A549 (cell line): Measurements from ENCODE around the gene CYP4F8. TPM values are rescaled to one million over a fixed set of nuclear protein-coding genes. Genes with fewer than 3 reads are reported as not detected.
"Not testable (repeated sequence)": the region's sequence is repeated elsewhere in the genome, so short reads cannot be mapped to it uniquely, and the experiment has no call there.

Experiments used
- ATAC-seq, 2 experiments: fragments of 200-7000 bp in 1 of 2; fragments of >200 bp in 1 of 2; cut with Nextera tagmentation in 1 of 2; cut with Tn5 transposase in 1 of 2; 3 replicates each; pipeline versions ENCODE4 v1.8.0 to v1.9.1; 2018 to 2020; ENCODE audit warnings: mild to moderate bottlenecking in 1 of 2, moderate library complexity in 1 of 2
- CTCF ChIA-PET: fragments of 300-600 bp; sonication (Branson Sonifier 250); formaldehyde crosslinking; extraction: SDS; loops from one replicate; lab custom pipeline; 2021; ENCODE audit warnings: antibody characterized with exemption, inconsistent platforms; lab: Yijun Ruan, JAX
- POLR2A ChIA-PET: fragments of 350-600 bp; formaldehyde crosslinking; extraction: SDS; loops from one replicate; lab custom pipeline; 2021; ENCODE audit warnings: antibody characterized with exemption, inconsistent platforms; lab: Yijun Ruan, JAX
- DNase-seq, 2 experiments: peaks; one replicate each; pipeline versions ENCODE4 v3.0.0 to v3.0.0-alpha.2; 2011 to 2016; ENCODE audit warnings: low read depth in 1 of 2, low spot score in 1 of 2
- FAIRE-seq: peaks from 2 replicates; lab custom pipeline; 2011; peaks lifted over from hg19 to GRCh38; lab: Jason Lieb, UNC
- H3K27ac ChIP-seq, 2 experiments: fragments of >200 bp; sonication (Bioruptor Twin); formaldehyde crosslinking; 3 replicates each; pipeline ENCODE4 v1.5.1; 2016 to 2017
- H3K4me1 ChIP-seq: fragments of >200 bp; sonication (Bioruptor Twin); formaldehyde crosslinking; 3 replicates; pipeline ENCODE4 v1.6.1; 2016
- H3K4me2 ChIP-seq: fragments of >200 bp; sonication (Bioruptor Twin); formaldehyde crosslinking; 3 replicates; pipeline ENCODE4 v1.6.1; 2016
- H3K4me3 ChIP-seq: fragments of >200 bp; sonication (Bioruptor Twin); formaldehyde crosslinking; 3 replicates; pipeline ENCODE4 v1.5.1; 2016
- H3K9me3 ChIP-seq: fragments of >200 bp; sonication (Bioruptor Twin); formaldehyde crosslinking; 3 replicates; pipeline ENCODE4 v1.6.1; 2016
- CBX2 ChIP-seq: fragments of 200-600 bp; sonication (generic); IDR thresholded peaks from 2 replicates; pipeline ENCODE4 v1.6.1; 2016; ENCODE audit warnings: low read depth, mild to moderate bottlenecking, borderline replicate concordance
- CBX8 ChIP-seq: fragments of 200-600 bp; sonication (generic); IDR thresholded peaks from 2 replicates; pipeline ENCODE4 v1.6.1; 2016
- CHD4 ChIP-seq: fragments of 200-600 bp; sonication (generic); IDR thresholded peaks from 2 replicates; pipeline ENCODE4 v1.6.1; 2016; ENCODE audit warnings: antibody characterized with exemption, mild to moderate bottlenecking, borderline replicate concordance
- EHF ChIP-seq: fragments of 250-450 bp; sonication (Bioruptor Pico); IDR thresholded peaks from 2 replicates; pipeline ENCODE4 v1.5.0; 2020; ENCODE audit warnings: mild to moderate bottlenecking
- EP300 ChIP-seq, 2 experiments: fragments of >200 bp; sonication (Bioruptor Twin); formaldehyde crosslinking; IDR thresholded peaks; 2 replicates in 1 of 2; 3 replicates in 1 of 2; pipeline ENCODE4 v1.6.1; 2016 to 2017
- HOXA7 ChIP-seq: fragments of 250-450 bp; sonication (Bioruptor Pico); IDR thresholded peaks from 2 replicates; pipeline ENCODE4 v1.5.0; 2020; ENCODE audit warnings: mild to moderate bottlenecking, moderate library complexity
- JUN ChIP-seq, 2 experiments: fragments of >200 bp; sonication (Bioruptor Twin); formaldehyde crosslinking; IDR thresholded peaks; 2 replicates in 1 of 2; 3 replicates in 1 of 2; pipeline ENCODE4 v1.6.1; 2016 to 2017
- MAFK ChIP-seq: fragments of 450-650 bp; IDR thresholded peaks from 2 replicates; pipeline ENCODE4 v1.6.1; 2014; ENCODE audit not compliant: partially characterized antibody
- MAZ ChIP-seq: fragments of 150-350 bp; IDR thresholded peaks from 2 replicates; pipeline ENCODE4 v1.6.1; 2014; ENCODE audit warnings: antibody characterized with exemption, low read depth, low read length, borderline replicate concordance
- NR3C1 ChIP-seq: fragments of >200 bp; sonication (Bioruptor Twin); formaldehyde crosslinking; IDR thresholded peaks from 3 replicates; pipeline ENCODE4 v1.6.1; 2017
- POLR2A ChIP-seq: IDR thresholded peaks from 2 replicates; pipeline ENCODE4 v1.6.1; 2012; ENCODE audit warnings: mild to moderate bottlenecking, low read length
- RNF2 ChIP-seq: fragments of 200-600 bp; sonication (generic); IDR thresholded peaks from 2 replicates; pipeline ENCODE4 v1.6.1; 2016; ENCODE audit warnings: low read depth, mild to moderate bottlenecking, antibody characterized with exemption, moderate library complexity, borderline replicate concordance
- SMC3 ChIP-seq: fragments of >200 bp; sonication (Bioruptor Twin); formaldehyde crosslinking; IDR thresholded peaks from 3 replicates; pipeline ENCODE4 v1.6.1; 2018; ENCODE audit warnings: inconsistent platforms
- ZFP36 ChIP-seq: fragments of 450-650 bp; IDR thresholded peaks from 2 replicates; pipeline ENCODE4 v1.6.1; 2014; ENCODE audit warnings: borderline replicate concordance; ENCODE audit not compliant: partially characterized antibody
- ZSCAN20 ChIP-seq: fragments of 250-450 bp; sonication (Bioruptor Pico); IDR thresholded peaks from 2 replicates; pipeline ENCODE4 v1.8.0; 2022; ENCODE audit warnings: mild to moderate bottlenecking, moderate library complexity
- WGBS: methylation state at CpG from one replicate; pipeline ENCODE4 v1.1.6; 2017; ENCODE audit errors: missing lambda C conversion rate; 5-methylcytosine and 5-hydroxymethylcytosine counted together
- polyA plus RNA-seq, 4 experiments: library from polyadenylated mRNA; depleted of rRNA in 3 of 4; stranded (reverse); fragments of >200 nt; fragmentation: RNase III in 1 of 4; extraction: RNeasy Plus Mini Kit Qiagen cat#74134 plus additional on column Dnase treatment in 1 of 4; gene quantifications; 2 replicates in 3 of 4; 3 replicates in 1 of 4; pipeline ENCODE4 v1.2.3, GENCODE V29; 2011 to 2017
- TF ChIP-seq, protein P1 (sequence below): fragments of >200 bp; sonication (Bioruptor Twin); formaldehyde crosslinking; IDR thresholded peaks from 3 replicates; pipeline ENCODE4 v1.6.1; 2016
- TF ChIP-seq, protein P2 (sequence below): fragments of 200-600 bp; sonication (generic); IDR thresholded peaks from 2 replicates; pipeline ENCODE4 v1.6.1; 2016; ENCODE audit warnings: antibody characterized with exemption, mild to moderate bottlenecking, moderate library complexity
- TF ChIP-seq, protein P3 (sequence below): fragments of 450-650 bp; IDR thresholded peaks from 2 replicates; pipeline ENCODE4 v1.6.1; 2014; ENCODE audit warnings: antibody characterized with exemption
- TF ChIP-seq, protein P4 (sequence below): IDR thresholded peaks from 2 replicates; pipeline ENCODE4 v1.6.1; 2012

Gene CYP4F8
- polyA plus RNA-seq, 2 of the 4 experiments (the other 2 are of a cell fraction) = not detected

DNA sequence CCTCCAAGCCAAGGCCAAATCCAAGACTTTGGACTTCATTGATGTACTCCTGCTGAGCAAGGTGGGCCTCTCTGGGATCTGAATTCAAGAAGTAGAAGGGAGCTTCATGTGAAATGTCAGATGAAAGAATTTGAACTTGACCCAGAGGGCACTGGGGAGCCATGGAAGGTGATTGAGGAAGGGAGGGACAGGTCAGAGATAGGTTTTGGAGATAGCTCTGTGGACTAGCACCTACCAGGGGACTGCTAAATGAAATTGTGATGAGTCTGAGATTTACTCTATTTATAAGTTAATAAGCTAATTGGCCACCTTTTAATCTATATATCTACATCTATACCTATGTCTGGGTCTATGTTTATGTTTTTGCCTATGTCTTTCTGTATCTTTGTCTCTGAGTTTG, 35.1 kb downstream of the CYP4F8 start:
- ATAC-seq, CTCF ChIA-PET: not testable (repeated sequence)
- TF ChIP-seq ZFP36 = peak; percentile 10
- TF ChIP-seq, all 56 proteins: peak for 1; not testable (repeated sequence) for 55
- H3K27ac ChIP-seq, H3K4me1 ChIP-seq, FAIRE-seq, DNase-seq, H3K4me3 ChIP-seq, POLR2A ChIA-PET, H3K4me2 ChIP-seq, H3K9me3 ChIP-seq: not testable (repeated sequence)

DNA sequence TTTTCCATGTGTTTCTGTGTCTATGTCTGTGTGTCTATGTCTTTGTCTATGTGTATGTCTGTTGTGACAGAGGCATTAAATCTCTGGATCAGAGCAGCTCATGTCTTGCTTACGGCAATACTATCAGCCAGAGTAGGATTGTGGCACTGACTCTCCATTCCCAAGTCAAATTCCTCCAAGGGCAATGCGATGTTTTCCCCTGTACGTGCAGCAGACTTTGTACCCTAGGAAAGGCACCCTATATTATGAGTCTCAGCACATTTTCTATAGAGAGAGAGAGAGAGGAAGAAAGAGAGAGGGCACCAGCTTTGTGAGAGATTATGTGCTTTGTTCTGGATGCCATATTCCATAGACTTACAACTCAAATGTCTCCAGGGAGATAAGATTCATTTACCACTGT, 36.8 kb downstream of the CYP4F8 start:
- TF ChIP-seq ZSCAN20 (CRISPR knock-in tag) (no peak), POLR2A (no peak), RNF2 (no peak), JUN (IDR thresholded peaks at IDR 0.05) (no peak), CBX8 (no peak), CBX2 (no peak), NR3C1 (no peak), MAZ (no peak), HOXA7 (CRISPR knock-in tag) (no peak)
- TF ChIP-seq, protein P1, sequence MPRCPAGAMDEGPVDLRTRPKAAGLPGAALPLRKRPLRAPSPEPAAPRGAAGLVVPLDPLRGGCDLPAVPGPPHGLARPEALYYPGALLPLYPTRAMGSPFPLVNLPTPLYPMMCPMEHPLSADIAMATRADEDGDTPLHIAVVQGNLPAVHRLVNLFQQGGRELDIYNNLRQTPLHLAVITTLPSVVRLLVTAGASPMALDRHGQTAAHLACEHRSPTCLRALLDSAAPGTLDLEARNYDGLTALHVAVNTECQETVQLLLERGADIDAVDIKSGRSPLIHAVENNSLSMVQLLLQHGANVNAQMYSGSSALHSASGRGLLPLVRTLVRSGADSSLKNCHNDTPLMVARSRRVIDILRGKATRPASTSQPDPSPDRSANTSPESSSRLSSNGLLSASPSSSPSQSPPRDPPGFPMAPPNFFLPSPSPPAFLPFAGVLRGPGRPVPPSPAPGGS = no peak
- FAIRE-seq = no peak
- 63% methylated on average over 3 of the region's 3 CpGs for WGBS
- H3K9me3 ChIP-seq = no peaks in the 10 kb centered on the region
- H3K4me2 ChIP-seq = no peak overlapping the region
- CTCF ChIA-PET = no interaction called here
- no peak for ATAC-seq
- H3K4me1 ChIP-seq = no peaks in the 10 kb centered on the region
- no peak overlapping the region for H3K27ac ChIP-seq
- DNase-seq = no peak
- POLR2A ChIA-PET = no interaction called here
- H3K4me3 ChIP-seq = no peak overlapping the region

DNA sequence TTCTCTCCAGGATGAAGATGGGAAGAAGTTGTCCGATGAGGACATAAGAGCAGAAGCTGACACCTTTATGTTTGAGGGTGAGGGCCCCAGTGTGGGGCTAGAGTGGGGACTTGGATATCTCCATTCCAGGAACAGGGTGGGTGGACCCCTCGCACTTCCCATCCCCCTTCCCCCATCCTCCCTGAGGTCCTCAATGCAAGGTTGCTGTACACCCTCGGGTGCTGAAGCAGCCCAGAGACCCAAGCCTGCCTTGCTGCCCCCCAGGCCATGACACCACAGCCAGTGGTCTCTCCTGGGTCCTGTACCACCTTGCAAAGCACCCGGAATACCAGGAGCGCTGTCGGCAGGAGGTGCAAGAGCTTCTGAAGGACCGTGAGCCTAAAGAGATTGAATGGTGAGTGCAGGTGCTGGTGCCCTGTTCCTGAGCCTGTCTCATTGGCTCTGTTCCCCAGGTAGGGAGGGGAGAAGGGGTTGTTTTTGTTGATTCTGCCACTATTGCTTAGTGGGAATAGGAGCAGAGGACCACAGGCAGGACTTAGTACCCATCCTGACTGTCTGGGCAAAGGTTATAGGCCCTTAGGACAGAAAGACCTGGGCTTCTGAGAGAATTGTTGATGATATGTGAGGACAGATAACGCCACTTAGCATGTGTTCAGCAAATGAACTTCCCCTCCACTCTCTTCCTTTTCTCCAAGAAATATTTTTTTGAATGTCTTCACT, 37.7 kb downstream of the CYP4F8 start:
- 81% methylated on average over 3 of the region's 8 CpGs for WGBS
- DNase-seq (no peak), FAIRE-seq (no peak), ATAC-seq (no peak)
- no peak overlapping the region for H3K4me2 ChIP-seq
- H3K27ac ChIP-seq = no peak overlapping the region
- POLR2A ChIA-PET = no interaction called here
- no peaks in the 10 kb centered on the region for H3K9me3 ChIP-seq
- CTCF ChIA-PET = no interaction called here
- no peak overlapping the region for H3K4me3 ChIP-seq
- H3K4me1 ChIP-seq = no peaks in the 10 kb centered on the region
- TF ChIP-seq CHD4 = no peak
- TF ChIP-seq, protein P2, sequence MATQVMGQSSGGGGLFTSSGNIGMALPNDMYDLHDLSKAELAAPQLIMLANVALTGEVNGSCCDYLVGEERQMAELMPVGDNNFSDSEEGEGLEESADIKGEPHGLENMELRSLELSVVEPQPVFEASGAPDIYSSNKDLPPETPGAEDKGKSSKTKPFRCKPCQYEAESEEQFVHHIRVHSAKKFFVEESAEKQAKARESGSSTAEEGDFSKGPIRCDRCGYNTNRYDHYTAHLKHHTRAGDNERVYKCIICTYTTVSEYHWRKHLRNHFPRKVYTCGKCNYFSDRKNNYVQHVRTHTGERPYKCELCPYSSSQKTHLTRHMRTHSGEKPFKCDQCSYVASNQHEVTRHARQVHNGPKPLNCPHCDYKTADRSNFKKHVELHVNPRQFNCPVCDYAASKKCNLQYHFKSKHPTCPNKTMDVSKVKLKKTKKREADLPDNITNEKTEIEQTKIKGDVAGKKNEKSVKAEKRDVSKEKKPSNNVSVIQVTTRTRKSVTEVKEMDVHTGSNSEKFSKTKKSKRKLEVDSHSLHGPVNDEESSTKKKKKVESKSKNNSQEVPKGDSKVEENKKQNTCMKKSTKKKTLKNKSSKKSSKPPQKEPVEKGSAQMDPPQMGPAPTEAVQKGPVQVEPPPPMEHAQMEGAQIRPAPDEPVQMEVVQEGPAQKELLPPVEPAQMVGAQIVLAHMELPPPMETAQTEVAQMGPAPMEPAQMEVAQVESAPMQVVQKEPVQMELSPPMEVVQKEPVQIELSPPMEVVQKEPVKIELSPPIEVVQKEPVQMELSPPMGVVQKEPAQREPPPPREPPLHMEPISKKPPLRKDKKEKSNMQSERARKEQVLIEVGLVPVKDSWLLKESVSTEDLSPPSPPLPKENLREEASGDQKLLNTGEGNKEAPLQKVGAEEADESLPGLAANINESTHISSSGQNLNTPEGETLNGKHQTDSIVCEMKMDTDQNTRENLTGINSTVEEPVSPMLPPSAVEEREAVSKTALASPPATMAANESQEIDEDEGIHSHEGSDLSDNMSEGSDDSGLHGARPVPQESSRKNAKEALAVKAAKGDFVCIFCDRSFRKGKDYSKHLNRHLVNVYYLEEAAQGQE = peak; percentile 64

DNA sequence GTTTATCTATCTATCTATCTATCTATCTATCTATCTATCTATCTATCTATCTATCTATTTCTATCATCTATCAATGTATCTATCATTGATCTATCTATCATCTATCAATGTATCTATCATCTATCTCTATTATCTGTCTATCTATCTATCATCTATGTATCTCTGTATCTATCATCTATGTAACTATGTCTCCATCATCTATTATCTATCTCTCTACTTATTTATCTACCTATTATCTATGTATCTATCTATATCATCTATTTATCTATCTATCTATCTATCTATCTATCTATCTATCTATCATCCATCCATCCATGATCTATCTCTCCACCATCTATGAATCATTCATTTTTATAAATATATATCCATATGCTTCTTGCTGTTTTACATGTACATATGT, 41.4 kb downstream of the CYP4F8 start:
- TF ChIP-seq MAFK (no peak), CHD4 (no peak), CBX2 (no peak), EP300 (IDR thresholded peaks at IDR 0.05) (no peak), ZFP36 (no peak), SMC3 (no peak), RNF2 (no peak), HOXA7 (CRISPR knock-in tag) (no peak), EHF (CRISPR knock-in tag) (no peak)
- TF ChIP-seq, protein P3, sequence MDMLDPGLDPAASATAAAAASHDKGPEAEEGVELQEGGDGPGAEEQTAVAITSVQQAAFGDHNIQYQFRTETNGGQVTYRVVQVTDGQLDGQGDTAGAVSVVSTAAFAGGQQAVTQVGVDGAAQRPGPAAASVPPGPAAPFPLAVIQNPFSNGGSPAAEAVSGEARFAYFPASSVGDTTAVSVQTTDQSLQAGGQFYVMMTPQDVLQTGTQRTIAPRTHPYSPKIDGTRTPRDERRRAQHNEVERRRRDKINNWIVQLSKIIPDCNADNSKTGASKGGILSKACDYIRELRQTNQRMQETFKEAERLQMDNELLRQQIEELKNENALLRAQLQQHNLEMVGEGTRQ = no peak
- TF ChIP-seq, protein P4, sequence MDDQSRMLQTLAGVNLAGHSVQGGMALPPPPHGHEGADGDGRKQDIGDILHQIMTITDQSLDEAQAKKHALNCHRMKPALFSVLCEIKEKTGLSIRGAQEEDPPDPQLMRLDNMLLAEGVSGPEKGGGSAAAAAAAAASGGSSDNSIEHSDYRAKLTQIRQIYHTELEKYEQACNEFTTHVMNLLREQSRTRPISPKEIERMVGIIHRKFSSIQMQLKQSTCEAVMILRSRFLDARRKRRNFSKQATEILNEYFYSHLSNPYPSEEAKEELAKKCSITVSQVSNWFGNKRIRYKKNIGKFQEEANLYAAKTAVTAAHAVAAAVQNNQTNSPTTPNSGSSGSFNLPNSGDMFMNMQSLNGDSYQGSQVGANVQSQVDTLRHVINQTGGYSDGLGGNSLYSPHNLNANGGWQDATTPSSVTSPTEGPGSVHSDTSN = no peak
- TF ChIP-seq, protein P1 = no peak
- Histone ChIP-seq H3K4me2 (no peak overlapping the region), H3K27ac (no peak overlapping the region), H3K4me1 (no peaks in the 10 kb centered on the region), H3K9me3 (no peaks in the 10 kb centered on the region), H3K4me3 (no peak overlapping the region)
- no peak for ATAC-seq
- DNase-seq = no peak
- ChIA-PET CTCF (interaction anchor here (0.8 kb wide), 1 partner anchor 70 kb away, joined by 3 read pairs; no protein-coding TSS in a partner anchor), POLR2A (no interaction called here)
- FAIRE-seq = no peak
